GM13977 (cell line): ENCODE measurements around the gene DZIP1L.
"Not testable (repeated sequence)": the region's sequence is repeated elsewhere in the genome, so short reads cannot be mapped to it uniquely, and the experiment has no call there.

Experiments used
- DNase-seq: peaks from one replicate; pipeline ENCODE4 v3.0.0; 2012; ENCODE audit warnings: low spot score
- in situ Hi-C: fragments of 300-500 bp; cut with MboI; formaldehyde crosslinking; loops from one replicate; pipeline ENCODE4 v1.12.0; 2022; ENCODE audit warnings: low sequenced_read_pairs, low pct_unique_long_range_greater_than_20kb, mixed read lengths, inconsistent platforms; ENCODE audit not compliant: unreplicated experiment
- TF ChIP-seq, protein P1 (sequence below): IDR thresholded peaks from 2 replicates; pipeline ENCODE4 v1.5.1; 2012; ENCODE audit warnings: mild to moderate bottlenecking, control low read depth; ENCODE audit not compliant: insufficient read depth; ENCODE audit errors: extremely low read depth, missing control alignments

Gene DZIP1L

DNA sequence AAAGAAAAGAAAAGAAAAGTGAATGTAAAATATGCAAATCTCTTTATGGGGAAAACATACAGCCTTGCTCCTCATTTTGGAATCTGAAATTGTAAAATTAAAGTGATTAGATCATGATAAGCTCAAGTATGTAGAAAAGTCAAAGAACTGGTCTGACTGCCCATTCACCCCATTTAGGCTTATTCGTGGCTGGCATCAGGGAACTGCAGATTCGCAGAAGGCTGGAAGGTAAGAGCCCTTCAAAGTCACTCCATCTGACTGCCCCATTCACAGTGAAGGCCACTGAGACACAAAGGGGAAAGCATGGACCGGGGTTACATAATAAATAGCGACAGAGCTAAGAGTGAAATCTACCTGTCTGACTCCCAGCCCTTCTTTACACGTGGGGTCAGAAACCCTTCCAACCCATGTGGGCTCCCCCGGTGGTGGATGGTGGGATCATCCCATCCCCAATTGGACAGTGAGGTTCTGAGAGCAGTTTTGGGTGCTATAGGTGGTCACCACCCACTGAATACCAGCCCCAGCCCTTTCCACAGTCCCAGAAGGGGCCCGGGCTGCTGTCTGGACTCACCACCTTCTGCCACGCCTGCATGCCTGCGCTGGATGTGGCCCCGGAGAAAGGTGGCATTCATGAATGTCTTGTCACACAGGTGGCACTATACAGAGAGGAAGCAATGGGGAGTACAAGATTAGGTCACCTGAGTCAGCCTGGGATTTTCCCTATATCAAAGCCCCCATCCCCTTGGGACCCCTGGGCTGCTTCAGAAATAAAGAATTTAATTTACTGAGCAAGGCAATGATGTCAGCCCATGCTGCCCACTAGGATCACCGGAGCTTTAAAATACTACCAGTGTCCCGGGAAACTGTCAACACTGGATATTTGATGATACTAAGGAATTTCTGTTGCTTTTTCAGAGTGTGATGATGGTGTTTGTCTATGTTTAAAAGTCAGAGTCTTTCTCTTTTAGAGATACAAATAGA is 17.9 kb downstream of the DZIP1L start:
- in situ Hi-C loops: no loop called here
- peak; percentile 37 for DNase-seq
- TF ChIP-seq, protein P1, sequence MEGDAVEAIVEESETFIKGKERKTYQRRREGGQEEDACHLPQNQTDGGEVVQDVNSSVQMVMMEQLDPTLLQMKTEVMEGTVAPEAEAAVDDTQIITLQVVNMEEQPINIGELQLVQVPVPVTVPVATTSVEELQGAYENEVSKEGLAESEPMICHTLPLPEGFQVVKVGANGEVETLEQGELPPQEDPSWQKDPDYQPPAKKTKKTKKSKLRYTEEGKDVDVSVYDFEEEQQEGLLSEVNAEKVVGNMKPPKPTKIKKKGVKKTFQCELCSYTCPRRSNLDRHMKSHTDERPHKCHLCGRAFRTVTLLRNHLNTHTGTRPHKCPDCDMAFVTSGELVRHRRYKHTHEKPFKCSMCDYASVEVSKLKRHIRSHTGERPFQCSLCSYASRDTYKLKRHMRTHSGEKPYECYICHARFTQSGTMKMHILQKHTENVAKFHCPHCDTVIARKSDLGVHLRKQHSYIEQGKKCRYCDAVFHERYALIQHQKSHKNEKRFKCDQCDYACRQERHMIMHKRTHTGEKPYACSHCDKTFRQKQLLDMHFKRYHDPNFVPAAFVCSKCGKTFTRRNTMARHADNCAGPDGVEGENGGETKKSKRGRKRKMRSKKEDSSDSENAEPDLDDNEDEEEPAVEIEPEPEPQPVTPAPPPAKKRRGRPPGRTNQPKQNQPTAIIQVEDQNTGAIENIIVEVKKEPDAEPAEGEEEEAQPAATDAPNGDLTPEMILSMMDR: peak; percentile 32

DNA sequence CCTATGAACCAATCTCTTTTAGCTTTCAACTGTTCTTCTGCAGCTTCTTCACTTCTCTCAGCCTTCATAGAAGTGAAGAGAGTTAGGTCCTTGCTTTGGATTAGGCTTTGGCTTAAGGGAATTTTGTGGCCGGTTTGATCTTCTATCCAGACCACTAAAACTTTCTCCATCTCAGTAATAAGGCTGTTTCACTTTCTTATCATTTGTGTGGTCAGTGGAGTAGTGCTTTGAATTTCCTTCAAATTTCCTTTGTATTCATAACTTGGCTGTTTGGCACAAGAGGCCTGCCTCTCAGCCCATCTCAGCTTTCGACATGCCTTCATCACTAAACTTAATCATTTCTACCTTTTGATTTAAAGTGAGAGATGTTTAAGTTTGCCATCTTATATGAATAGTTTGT is 21.7 kb downstream of the DZIP1L start:
- in situ Hi-C loops: no loop called here
- TF ChIP-seq, protein P1: no peak
- no peak for DNase-seq

DNA sequence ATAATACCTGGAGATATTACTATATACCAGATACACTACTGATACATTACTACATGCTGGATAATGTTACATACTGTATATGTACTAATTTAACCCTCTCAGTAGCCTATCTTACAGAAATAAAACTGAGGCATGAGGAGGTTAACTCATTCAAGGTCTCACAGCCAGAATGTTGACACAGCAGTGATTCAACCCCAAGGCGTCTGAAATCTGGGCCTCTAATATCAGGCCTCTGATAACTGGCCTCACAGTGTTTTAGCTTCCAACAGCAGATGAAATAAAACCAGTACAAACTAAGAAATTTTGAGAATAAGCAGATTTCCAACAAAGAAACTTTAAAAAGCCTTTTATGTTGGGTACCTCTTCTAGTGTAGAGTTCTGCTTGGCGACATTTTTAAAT is 23.4 kb downstream of the DZIP1L start:
- TF ChIP-seq, protein P1: no peak
- no peak for DNase-seq
- in situ Hi-C loops: no loop called here

DNA sequence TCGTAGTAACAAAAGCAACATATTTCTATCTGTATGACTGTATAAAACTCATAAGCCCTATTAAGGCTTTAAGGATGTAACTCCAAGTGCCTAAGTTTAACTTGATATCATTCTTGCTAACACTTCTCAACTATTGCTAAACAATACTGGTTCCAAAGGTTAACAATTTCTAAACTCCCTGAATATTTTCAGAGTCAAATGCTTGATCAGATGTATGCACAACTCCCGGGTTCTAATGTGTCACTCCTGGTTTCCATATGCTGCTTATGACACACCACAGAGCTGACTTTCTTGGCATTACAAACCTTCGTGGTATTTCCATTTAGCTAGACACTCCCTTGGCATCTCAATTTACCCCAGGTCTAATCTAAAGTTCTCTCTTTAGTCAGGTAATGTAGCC is 26.3 kb downstream of the DZIP1L start:
- in situ Hi-C loops: no loop called here
- no peak for DNase-seq
- TF ChIP-seq, protein P1: no peak

DNA sequence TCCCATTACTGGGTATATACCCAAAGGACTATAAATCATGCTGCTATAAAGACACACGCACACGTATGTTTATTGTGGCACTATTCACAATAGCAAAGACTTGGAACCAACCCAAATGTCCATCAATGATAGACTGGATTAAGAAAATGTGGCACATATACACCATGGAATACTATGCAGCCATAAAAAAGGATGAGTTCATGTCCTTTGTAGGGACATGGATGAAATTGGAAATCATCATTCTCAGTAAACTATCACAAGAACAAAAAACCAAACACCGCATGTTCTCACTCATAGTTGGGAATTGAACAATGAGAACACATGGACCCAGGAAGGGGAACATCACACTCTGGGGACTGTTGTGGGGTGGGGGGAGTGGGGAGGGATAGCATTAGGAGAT is 29.7 kb downstream of the DZIP1L start:
- DNase-seq, in situ Hi-C loops: not testable (repeated sequence)

DNA sequence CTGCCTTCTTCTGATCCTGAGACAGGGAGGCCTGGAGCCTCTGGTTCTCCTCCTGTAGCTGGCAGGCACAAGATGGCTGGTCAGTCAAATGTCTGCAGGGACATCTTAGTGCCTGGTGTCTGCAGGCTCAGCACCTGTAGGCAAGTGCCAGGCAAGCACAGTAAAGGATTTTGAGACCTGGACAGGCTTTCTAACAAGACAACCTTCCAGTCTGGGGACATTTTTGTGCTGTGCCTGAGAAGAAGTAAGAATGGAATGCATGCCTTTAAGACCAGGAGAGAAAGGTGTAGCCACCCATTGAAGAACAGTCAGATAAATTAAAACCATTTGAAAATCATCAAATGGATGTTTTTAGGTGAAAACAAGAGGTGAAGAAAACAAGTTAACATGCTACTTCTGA is 31.2 kb downstream of the DZIP1L start:
- no peak for DNase-seq
- in situ Hi-C loops: no loop called here
- TF ChIP-seq, protein P1: no peak

DNA sequence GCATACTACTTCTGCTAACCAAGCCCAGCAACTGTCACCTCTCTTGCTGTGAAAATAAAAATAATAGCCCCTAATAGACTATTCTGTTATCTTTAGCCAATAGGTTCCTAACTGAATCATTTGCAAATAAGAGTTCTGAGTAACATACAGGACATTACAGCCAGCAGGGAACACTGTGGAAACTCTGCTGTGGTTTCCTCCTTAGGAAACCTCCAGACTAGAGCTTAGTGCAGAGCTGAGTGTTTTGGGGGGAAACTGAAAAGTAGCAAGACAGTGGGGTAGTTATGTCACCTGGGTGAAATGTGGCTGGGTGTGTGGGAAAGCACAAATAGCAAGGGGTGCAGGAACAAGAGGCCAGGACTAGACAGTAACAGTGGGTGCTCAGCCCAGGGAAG is 32.4 kb downstream of the DZIP1L start:
- TF ChIP-seq, protein P1: no peak
- no peak for DNase-seq
- in situ Hi-C loops: no loop called here
